ENCODE measurements around the gene SORT1. TPM values are rescaled to one million over a fixed set of nuclear protein-coding genes. Genes with fewer than 3 reads are reported as not detected.

Gene SORT1
- total RNA-seq, 1 experiment from 2014 or later: 47.9 TPM

- H3K4me3 Mint-ChIP-seq: no peak overlapping the region
Observed at GRCh38 chr1:109272831-109273547, 124.7 kb downstream of the SORT1 start.

More at GRCh38 chr1:109272831-109273547, 124.7 kb downstream of the SORT1 start:
- H3K18ac ChIP-seq (ENCODE audit: insufficient read length, low read depth, low read length): no peak overlapping the region
- no peak overlapping the region for H3K4ac ChIP-seq (ENCODE audit: low read depth, low read length)
- H2BK15ac ChIP-seq (ENCODE audit: low read depth, low read length): no peak overlapping the region
- H3K14ac ChIP-seq (ENCODE audit: insufficient read depth, low read length): no peak overlapping the region
- no peaks in the 10 kb centered on the region for H3K79me2 ChIP-seq (ENCODE audit: insufficient read depth, low read length)
- no peak for DNase-seq
- H4K20me1 ChIP-seq (ENCODE audit: control insufficient read depth, insufficient read depth, insufficient read length): no peaks in the 10 kb centered on the region
- no peak overlapping the region for H2BK20ac ChIP-seq (ENCODE audit: low read depth, low read length, poor library complexity, severe bottlenecking)
- no peak overlapping the region for H3K27ac ChIP-seq (ENCODE audit: insufficient read length, low read depth, low read length)
- no peak overlapping the region for H2AK5ac ChIP-seq (ENCODE audit: insufficient read length, low read length)
- no CpG with 5 or more reads among the region's 16 CpGs for WGBS (ENCODE audit: extremely low coverage, insufficient read length, low lambda C conversion rate)
- no peak overlapping the region for H4K91ac ChIP-seq (ENCODE audit: insufficient read length, low read depth, low read length)
- no peak overlapping the region for H3K27ac Mint-ChIP-seq
- no peak overlapping the region for H2BK5ac ChIP-seq (ENCODE audit: insufficient read length, low read length)
- H3K4me1 ChIP-seq (ENCODE audit: insufficient read depth, low read length): no peaks in the 10 kb centered on the region; the same call in 1 of the 2 replicates
- H2AFZ ChIP-seq (ENCODE audit: low read length): no peak overlapping the region
- H3K4me1 Mint-ChIP-seq: peaks cover 26 to 29% of the 10 kb centered on the region in 2 experiments
- no peak overlapping the region for H2BK12ac ChIP-seq (ENCODE audit: insufficient read length, low read depth, low read length)
- no peaks in the 10 kb centered on the region for H3K27me3 ChIP-seq (ENCODE audit: insufficient read depth, low read length)
- TF ChIP-seq, protein P1, sequence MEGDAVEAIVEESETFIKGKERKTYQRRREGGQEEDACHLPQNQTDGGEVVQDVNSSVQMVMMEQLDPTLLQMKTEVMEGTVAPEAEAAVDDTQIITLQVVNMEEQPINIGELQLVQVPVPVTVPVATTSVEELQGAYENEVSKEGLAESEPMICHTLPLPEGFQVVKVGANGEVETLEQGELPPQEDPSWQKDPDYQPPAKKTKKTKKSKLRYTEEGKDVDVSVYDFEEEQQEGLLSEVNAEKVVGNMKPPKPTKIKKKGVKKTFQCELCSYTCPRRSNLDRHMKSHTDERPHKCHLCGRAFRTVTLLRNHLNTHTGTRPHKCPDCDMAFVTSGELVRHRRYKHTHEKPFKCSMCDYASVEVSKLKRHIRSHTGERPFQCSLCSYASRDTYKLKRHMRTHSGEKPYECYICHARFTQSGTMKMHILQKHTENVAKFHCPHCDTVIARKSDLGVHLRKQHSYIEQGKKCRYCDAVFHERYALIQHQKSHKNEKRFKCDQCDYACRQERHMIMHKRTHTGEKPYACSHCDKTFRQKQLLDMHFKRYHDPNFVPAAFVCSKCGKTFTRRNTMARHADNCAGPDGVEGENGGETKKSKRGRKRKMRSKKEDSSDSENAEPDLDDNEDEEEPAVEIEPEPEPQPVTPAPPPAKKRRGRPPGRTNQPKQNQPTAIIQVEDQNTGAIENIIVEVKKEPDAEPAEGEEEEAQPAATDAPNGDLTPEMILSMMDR (conservative IDR thresholded peaks at IDR 0.05): no peak
- H3T11ph ChIP-seq (ENCODE audit: low read length): no peak overlapping the region
- no peak overlapping the region for H3K4me2 ChIP-seq (ENCODE audit: insufficient read depth, insufficient read length, low read length)
- no peaks in the 10 kb centered on the region for H3K23me2 ChIP-seq (ENCODE audit: insufficient read length, low read depth, low read length, poor library complexity, severe bottlenecking)
- no peak overlapping the region for H3K56ac ChIP-seq (ENCODE audit: insufficient read length, low read depth, low read length)
- no peak overlapping the region for H3K23ac ChIP-seq (ENCODE audit: insufficient read length, low read depth, low read length)
- H3K9me3 ChIP-seq (ENCODE audit: control insufficient read depth, low read depth, low read length): no peaks in the 10 kb centered on the region
- peaks cover 7 to 40% (median 36%) of the 10 kb centered on the region in 3 experiments; a peak in 6 of 7 replicates for H3K36me3 Mint-ChIP-seq (ENCODE audit: insufficient read depth in 1 of 3, low read depth in 3 of 3)
- H3K9ac ChIP-seq (ENCODE audit: extremely low read depth, insufficient read length, low read length): no peak overlapping the region
- H4K5ac ChIP-seq (ENCODE audit: insufficient read length, low read depth, low read length): no peak overlapping the region
- no peaks in the 10 kb centered on the region for H3K79me1 ChIP-seq (ENCODE audit: insufficient read depth, low read depth, low read length, poor library complexity, severe bottlenecking)
- no peaks in the 10 kb centered on the region for H3K27me3 Mint-ChIP-seq (ENCODE audit: low read depth)
- no peaks in the 10 kb centered on the region; a peak in 1 of 5 replicates for H3K9me3 Mint-ChIP-seq
- H4K8ac ChIP-seq (replicated peaks; ENCODE audit: insufficient read length, low read depth, low read length): no peak overlapping the region
- no peak overlapping the region for H2BK120ac ChIP-seq (ENCODE audit: low read depth, low read length, poor library complexity, severe bottlenecking)
